Endothelial cell of umbilical vein (primary cell): Measurements from ENCODE around the gene CSF3.

ENCODE experiments used
- CTCF ChIP-seq, 2 donors: IDR thresholded peaks; 1 replicate in 1 of 2; 2 replicates in 1 of 2; pipeline ENCODE4 v1.5.1; 2011; ENCODE audit warnings: low read length in 2 of 2, mild to moderate bottlenecking in 2 of 2, moderate library complexity in 2 of 2, control low read depth in 1 of 2, inconsistent platforms in 1 of 2, low read depth in 1 of 2; ENCODE audit not compliant: insufficient read depth in 1 of 2; ENCODE audit errors: extremely low read depth in 1 of 2
- POLR2AphosphoS5 ChIP-seq: IDR thresholded peaks from 2 replicates; pipeline ENCODE4 v1.6.1; 2012; ENCODE audit warnings: low read depth, mild to moderate bottlenecking, control low read depth, low read length, moderate library complexity; ENCODE audit not compliant: insufficient read depth

GRCh38 chr17:39966771-39967170, 48.5 kb upstream of the CSF3 start:
- TF ChIP-seq POLR2AphosphoS5, result no peak
- TF ChIP-seq CTCF (IDR thresholded peaks at IDR 0.05; ENCODE audit: extremely low read depth in 1 of 2, insufficient read depth in 1 of 2, low read depth in 1 of 2, low read length in 2 of 2), result no peak
